WTC11 (cell line): ENCODE measurements around the gene CD82.

Experiments used
- AFF4 ChIP-seq: sonication (generic); formaldehyde crosslinking; IDR thresholded peaks from 2 replicates; pipeline ENCODE4 v1.8.1; 2023; ENCODE audit warnings: mild to moderate bottlenecking, missing genetic modification reagents, borderline replicate concordance
- CBFB ChIP-seq: sonication (generic); formaldehyde crosslinking; IDR thresholded peaks from 2 replicates; pipeline ENCODE4 v1.8.1; 2022; ENCODE audit warnings: mild to moderate bottlenecking, low read depth, missing genetic modification reagents
- CTCF ChIP-seq: fragments of 200-600 bp; IDR thresholded peaks from 2 replicates; pipeline ENCODE4 v1.8.0; 2022; ENCODE audit warnings: antibody characterized with exemption
- KAT7 ChIP-seq: sonication (generic); formaldehyde crosslinking; IDR thresholded peaks from 2 replicates; pipeline ENCODE4 v1.8.1; 2023; ENCODE audit warnings: missing genetic modification reagents, mild to moderate bottlenecking, borderline replicate concordance
- PRDM15 ChIP-seq: sonication (generic); formaldehyde crosslinking; IDR thresholded peaks from 2 replicates; pipeline ENCODE4 v1.8.0; 2022; ENCODE audit warnings: missing genetic modification reagents
- SMAD4 ChIP-seq: sonication (generic); formaldehyde crosslinking; IDR thresholded peaks from 2 replicates; pipeline ENCODE4 v1.8.0; 2022; ENCODE audit warnings: mild to moderate bottlenecking, missing genetic modification reagents
- USF1 ChIP-seq: sonication (generic); formaldehyde crosslinking; IDR thresholded peaks from 2 replicates; pipeline ENCODE4 v1.8.0; 2022; ENCODE audit warnings: mild to moderate bottlenecking, missing genetic modification reagents
- USF2 ChIP-seq: sonication (generic); formaldehyde crosslinking; IDR thresholded peaks from 2 replicates; pipeline ENCODE4 v1.8.1; 2023; ENCODE audit warnings: mild to moderate bottlenecking, missing genetic modification reagents, moderate library complexity
- ZMAT4 ChIP-seq: fragments of 250-450 bp; sonication (Bioruptor Pico); IDR thresholded peaks from 2 replicates; pipeline ENCODE4 v1.9.0; 2021; ENCODE audit warnings: mild to moderate bottlenecking
- ZNF138 ChIP-seq: sonication (generic); formaldehyde crosslinking; conservative IDR thresholded peaks from 2 replicates; pipeline ENCODE4 v1.8.1; 2022; ENCODE audit warnings: mild to moderate bottlenecking, moderate library complexity, missing genetic modification reagents
- ZNF263 ChIP-seq: sonication (generic); formaldehyde crosslinking; IDR thresholded peaks from 2 replicates; pipeline ENCODE4 v1.8.1; 2022; ENCODE audit warnings: low read depth, mild to moderate bottlenecking, moderate library complexity, missing genetic modification reagents
- ZNF396 ChIP-seq: fragments of 250-450 bp; sonication (Bioruptor Pico); IDR thresholded peaks from 2 replicates; pipeline ENCODE4 v1.8.0; 2021; ENCODE audit warnings: mild to moderate bottlenecking, moderate library complexity, borderline replicate concordance

GRCh38 chr11:44538375-44539054 is 26.9 kb upstream of the CD82 start:
- TF ChIP-seq USF2 (CRISPR knock-in tag): no peak
- peak; percentile 97 for TF ChIP-seq CTCF
- TF ChIP-seq CBFB (CRISPR knock-in tag): no peak
- TF ChIP-seq SMAD4: no peak
- TF ChIP-seq ZNF263 (CRISPR knock-in tag): no peak
- no peak for TF ChIP-seq ZNF138 (CRISPR knock-in tag)
- TF ChIP-seq ZMAT4 (CRISPR knock-in tag): no peak
- no peak for TF ChIP-seq PRDM15 (CRISPR knock-in tag)
- no peak for TF ChIP-seq USF1 (CRISPR knock-in tag)
- no peak for TF ChIP-seq ZNF396 (CRISPR knock-in tag)
- no peak for TF ChIP-seq KAT7 (CRISPR knock-in tag)
- TF ChIP-seq AFF4 (CRISPR knock-in tag): no peak
